D721Med (cell line): ENCODE data around the gene IQSEC3.

Experiments
- DNase-seq: peaks from one replicate; pipeline ENCODE4 v3.0.0; 2011; ENCODE audit warnings: low spot score; ENCODE audit not compliant: insufficient read length
- FAIRE-seq: peaks from 2 replicates; lab custom pipeline; 2011; peaks lifted over from hg19 to GRCh38; lab: Jason Lieb, UNC
- TF ChIP-seq, protein P1 (sequence below): IDR thresholded peaks from 2 replicates; pipeline ENCODE4 v1.5.1; 2012; ENCODE audit warnings: mild to moderate bottlenecking, control low read depth; ENCODE audit not compliant: insufficient read depth; ENCODE audit errors: missing control alignments

IQSEC3 gene

DNA sequence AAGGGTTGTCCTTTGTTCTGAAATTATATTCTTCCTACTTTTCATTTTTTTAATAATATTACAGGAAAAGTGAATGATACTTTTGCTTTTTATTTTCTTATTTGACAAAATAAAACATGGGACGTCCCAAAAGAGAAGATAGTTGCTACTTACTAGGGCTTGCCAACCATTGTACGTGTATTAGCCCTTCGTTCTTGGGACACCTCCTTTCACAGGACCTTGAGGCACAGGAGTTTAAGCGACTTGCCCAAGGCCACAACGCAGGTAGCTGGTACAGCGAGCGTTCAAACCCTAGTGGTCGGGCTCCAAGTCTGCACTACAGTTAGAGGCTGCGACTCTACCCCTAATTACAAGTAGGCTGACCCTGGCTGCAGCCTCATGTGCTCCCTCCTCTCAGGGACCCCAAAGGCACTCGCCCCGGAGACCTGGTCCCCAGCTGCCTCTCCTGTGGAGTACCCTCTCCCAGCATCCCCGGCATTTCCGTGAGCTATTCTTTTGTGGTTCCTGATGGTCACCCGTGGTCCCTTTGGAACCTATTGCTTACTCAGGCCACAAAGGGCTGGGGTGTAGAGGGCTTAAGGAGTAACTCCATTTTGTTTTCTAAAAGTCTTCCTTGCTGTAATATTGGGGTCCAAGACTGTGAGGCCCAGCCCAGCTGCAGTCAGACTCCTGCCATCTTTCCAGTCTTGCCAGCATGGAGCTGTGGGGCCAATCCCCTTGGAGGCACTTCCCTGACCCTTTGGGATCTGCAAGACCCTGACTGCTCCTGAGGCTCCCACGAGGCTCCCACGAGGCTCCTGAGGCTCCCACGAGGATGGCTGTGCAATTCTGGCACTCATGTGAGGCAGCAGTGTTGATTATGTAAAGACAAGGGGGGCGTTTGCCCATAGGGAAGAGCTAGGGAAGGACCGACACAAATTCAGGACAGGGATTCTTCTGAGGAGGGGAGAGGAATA, 49.7 kb downstream of the IQSEC3 start:
- DNase-seq = no peak
- TF ChIP-seq, protein P1, sequence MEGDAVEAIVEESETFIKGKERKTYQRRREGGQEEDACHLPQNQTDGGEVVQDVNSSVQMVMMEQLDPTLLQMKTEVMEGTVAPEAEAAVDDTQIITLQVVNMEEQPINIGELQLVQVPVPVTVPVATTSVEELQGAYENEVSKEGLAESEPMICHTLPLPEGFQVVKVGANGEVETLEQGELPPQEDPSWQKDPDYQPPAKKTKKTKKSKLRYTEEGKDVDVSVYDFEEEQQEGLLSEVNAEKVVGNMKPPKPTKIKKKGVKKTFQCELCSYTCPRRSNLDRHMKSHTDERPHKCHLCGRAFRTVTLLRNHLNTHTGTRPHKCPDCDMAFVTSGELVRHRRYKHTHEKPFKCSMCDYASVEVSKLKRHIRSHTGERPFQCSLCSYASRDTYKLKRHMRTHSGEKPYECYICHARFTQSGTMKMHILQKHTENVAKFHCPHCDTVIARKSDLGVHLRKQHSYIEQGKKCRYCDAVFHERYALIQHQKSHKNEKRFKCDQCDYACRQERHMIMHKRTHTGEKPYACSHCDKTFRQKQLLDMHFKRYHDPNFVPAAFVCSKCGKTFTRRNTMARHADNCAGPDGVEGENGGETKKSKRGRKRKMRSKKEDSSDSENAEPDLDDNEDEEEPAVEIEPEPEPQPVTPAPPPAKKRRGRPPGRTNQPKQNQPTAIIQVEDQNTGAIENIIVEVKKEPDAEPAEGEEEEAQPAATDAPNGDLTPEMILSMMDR = no peak
- FAIRE-seq = no peak

DNA sequence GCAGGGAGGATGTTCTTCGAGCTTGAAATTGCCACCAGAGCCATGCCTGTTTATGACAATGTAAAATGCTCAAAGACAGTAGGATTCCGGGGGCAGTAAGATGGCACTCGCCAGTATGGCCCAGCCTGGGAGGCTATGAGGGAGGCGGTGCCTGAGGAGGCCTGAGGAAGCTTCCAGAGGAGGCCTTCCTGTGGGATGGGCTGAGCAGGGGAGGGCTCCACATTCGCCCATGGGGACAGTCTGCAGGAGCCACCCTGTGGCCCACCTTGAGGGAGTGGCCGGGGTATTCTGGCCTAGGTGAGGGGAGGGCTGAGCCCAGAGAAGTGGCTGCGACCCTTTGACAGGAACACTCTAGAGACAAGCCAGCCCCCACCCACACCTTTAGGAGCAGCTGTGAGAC, 50.7 kb downstream of the IQSEC3 start:
- TF ChIP-seq, protein P1 = no peak
- FAIRE-seq = no peak
- no peak for DNase-seq

DNA sequence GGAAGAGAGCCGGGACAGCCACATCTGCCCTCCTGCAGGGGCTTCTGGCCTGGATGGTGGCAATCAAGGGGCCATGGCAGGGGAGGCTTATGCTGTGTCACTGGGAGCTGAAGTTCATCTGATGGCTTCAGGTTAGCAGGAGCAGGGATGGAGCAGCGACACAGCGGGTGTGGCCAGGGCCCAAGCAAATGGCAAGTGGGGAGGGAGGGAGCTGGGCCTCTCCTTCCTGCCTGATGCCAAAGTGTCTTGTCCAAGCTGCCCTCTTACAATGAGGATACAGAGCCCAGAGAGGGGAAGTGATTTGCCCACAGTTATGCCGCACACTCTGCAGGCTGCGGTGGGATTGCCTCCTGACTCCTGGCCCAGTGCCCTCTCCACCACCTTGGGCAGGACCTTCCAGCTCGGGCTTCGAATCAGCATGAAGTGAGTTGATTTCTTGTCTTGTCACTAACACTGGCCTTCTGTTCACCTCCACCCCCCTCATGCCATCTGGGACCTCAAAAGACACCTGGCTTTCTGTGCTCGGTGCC, 51.3 kb downstream of the IQSEC3 start:
- FAIRE-seq = no peak
- DNase-seq = no peak
- TF ChIP-seq, protein P1 = no peak

DNA sequence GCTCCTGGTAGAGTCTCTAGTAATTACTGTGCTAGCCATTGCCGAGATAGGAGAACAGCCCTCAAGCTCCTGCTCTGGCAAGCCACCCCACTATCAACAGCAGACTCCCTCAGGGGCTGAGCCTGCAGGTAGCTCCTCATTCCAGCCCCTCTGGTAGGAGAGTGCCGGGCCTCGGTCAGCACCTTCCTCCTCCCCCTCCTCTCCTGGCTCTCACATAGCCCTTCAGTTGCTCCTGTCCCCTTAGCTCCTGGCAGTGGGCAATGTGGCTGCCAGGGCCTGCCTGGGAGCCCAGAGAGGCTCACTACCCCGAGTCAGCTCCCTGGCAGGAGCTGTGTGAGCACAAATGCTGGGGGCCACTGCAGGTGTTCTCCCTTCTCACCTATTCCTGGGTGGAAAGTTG, 52.0 kb downstream of the IQSEC3 start:
- TF ChIP-seq, protein P1 = no peak
- FAIRE-seq = no peak

DNA sequence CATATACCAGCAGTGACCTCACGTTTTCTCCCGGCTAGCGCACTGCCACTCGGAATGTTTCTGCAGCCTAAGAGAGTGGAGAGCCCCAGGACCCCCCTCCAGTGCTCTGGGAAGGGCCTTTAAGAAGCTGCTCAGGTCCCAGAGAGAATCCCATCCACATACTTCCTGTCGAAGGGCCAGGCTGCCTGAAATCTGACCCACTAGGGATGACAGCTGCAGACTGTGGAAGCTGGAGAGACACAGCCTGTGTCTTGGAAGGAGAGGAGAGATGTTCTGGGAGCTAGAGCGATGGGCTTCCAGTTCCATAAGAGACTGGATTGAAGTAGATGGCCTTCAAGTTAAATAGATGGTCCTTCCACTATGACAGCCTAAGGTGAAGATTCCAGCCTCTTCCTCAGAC, 54.4 kb downstream of the IQSEC3 start:
- DNase-seq (no peak), FAIRE-seq (no peak)
- TF ChIP-seq, protein P1 = no peak

More for the DNA sequence above, 52.0 kb downstream of the IQSEC3 start:
- DNase-seq = no peak

DNA sequence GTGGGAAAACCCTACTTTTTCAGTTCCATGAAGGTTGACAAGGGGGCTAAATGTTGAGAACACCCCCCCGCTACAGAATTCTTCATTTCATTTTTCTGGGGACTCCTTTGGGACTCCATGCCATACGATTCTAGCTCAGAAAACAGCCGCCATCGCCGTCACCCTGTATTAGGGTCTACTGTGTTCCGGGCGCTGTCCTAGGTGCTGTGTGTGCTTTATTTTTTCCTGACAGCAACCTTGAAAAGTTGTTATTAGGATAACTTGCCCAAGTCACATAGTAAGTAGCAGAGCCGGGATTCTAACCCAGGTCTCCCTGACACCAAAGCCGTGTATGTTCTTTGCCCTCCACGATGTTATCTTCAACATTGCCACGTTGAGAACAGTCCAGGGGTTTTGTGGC, 55.1 kb downstream of the IQSEC3 start:
- no peak for DNase-seq
- no peak for FAIRE-seq

More for the DNA sequence above, 55.1 kb downstream of the IQSEC3 start:
- TF ChIP-seq, protein P1 = no peak
